ENCODE measurements around the gene TRAF3IP3. TPM values are rescaled to one million over a fixed set of nuclear protein-coding genes. Genes with fewer than 3 reads are reported as not detected.

The TRAF3IP3 gene
- total RNA-seq, 2 donors from 2014 or later: 2.8 to 3.1 TPM

GRCh38 chr1:209758400-209758799 is 2.5 kb downstream of the TRAF3IP3 start:
- intact Hi-C loops (cut with DNase I): no loop called here
- no peak for DNase-seq (ENCODE audit: low spot score)

GRCh38 chr1:209759829-209760359 is 4.0 kb downstream of the TRAF3IP3 start:
- DNase-seq (ENCODE audit: low spot score): no peak
- intact Hi-C loops (cut with DNase I): no loop called here

- DNase-seq (ENCODE audit: low spot score): no peak
- intact Hi-C loops (cut with DNase I): no loop called here
Measured at GRCh38 chr1:209761011-209761635, 5.3 kb downstream of the TRAF3IP3 start.

- intact Hi-C loops (cut with DNase I): no loop called here
- DNase-seq (ENCODE audit: low spot score): no peak
Measured at GRCh38 chr1:209766051-209766450, 10.2 kb downstream of the TRAF3IP3 start.

GRCh38 chr1:209767096-209767495 is 11.2 kb downstream of the TRAF3IP3 start:
- intact Hi-C loops (cut with DNase I): no loop called here
- no peak for DNase-seq (ENCODE audit: low spot score)

- no peak for DNase-seq (ENCODE audit: low spot score)
- intact Hi-C loops (cut with DNase I): no loop called here
Measured at GRCh38 chr1:209767706-209768105, 11.9 kb downstream of the TRAF3IP3 start.

GRCh38 chr1:209768354-209768774 is 12.5 kb downstream of the TRAF3IP3 start:
- intact Hi-C loops (cut with DNase I): no loop called here
- no peak for DNase-seq (ENCODE audit: low spot score)

GRCh38 chr1:209769171-209769904 is 13.5 kb downstream of the TRAF3IP3 start:
- intact Hi-C loops (cut with DNase I): no loop called here
- peak; percentile 90 for DNase-seq (ENCODE audit: low spot score)

GRCh38 chr1:209769971-209770370 is 14.1 kb downstream of the TRAF3IP3 start:
- DNase-seq (ENCODE audit: low spot score): no peak
- intact Hi-C loops (cut with DNase I): no loop called here

- intact Hi-C loops (cut with DNase I): no loop called here
- DNase-seq (ENCODE audit: low spot score): no peak
Measured at GRCh38 chr1:209770636-209771415, 15.0 kb downstream of the TRAF3IP3 start.

- intact Hi-C loops (cut with DNase I): no loop called here
- no peak for DNase-seq (ENCODE audit: low spot score)
Measured at GRCh38 chr1:209772126-209772525, 16.3 kb downstream of the TRAF3IP3 start.

GRCh38 chr1:209774592-209774991 is 18.7 kb downstream of the TRAF3IP3 start:
- intact Hi-C loops (cut with DNase I): no loop called here
- no peak for DNase-seq (ENCODE audit: low spot score)

- intact Hi-C loops (cut with DNase I): no loop called here
Measured at GRCh38 chr1:209775678-209776077, 19.8 kb downstream of the TRAF3IP3 start.

GRCh38 chr1:209777587-209777986 is 21.7 kb downstream of the TRAF3IP3 start:
- no peak for DNase-seq (ENCODE audit: low spot score)
- intact Hi-C loops (cut with DNase I): no loop called here

More at GRCh38 chr1:209775678-209776077, 19.8 kb downstream of the TRAF3IP3 start:
- no peak for DNase-seq (ENCODE audit: low spot score)

- DNase-seq (ENCODE audit: low spot score): no peak
- intact Hi-C loops (cut with DNase I): no loop called here
Measured at GRCh38 chr1:209778102-209778501, 22.2 kb downstream of the TRAF3IP3 start.

- intact Hi-C loops (cut with DNase I): no loop called here
Measured at GRCh38 chr1:209780268-209780667, 24.4 kb downstream of the TRAF3IP3 start.

GRCh38 chr1:209783386-209783785 is 27.5 kb downstream of the TRAF3IP3 start:
- no peak for DNase-seq (ENCODE audit: low spot score)
- intact Hi-C loops (cut with DNase I): no loop called here

More at GRCh38 chr1:209780268-209780667, 24.4 kb downstream of the TRAF3IP3 start:
- no peak for DNase-seq (ENCODE audit: low spot score)

- intact Hi-C loops (cut with DNase I): loop anchor here in 1 of 2 donors (5.0 kb wide), 1 partner anchor 1833 kb away; no protein-coding TSS in a partner anchor
- DNase-seq (ENCODE audit: low spot score): peak; percentile 100
Measured at GRCh38 chr1:209784265-209785169, 28.7 kb downstream of the TRAF3IP3 start, which contains the start of gene C1orf74. C1orf74 (minus strand) TSS chr1:209784559; CDS start chr1:209783634, 925 bp downstream.

GRCh38 chr1:209785592-209785991 is 29.7 kb downstream of the TRAF3IP3 start:
- intact Hi-C loops (cut with DNase I): loop anchor here in 1 of 2 donors (5.0 kb wide), 1 partner anchor 1832 kb away; no protein-coding TSS in a partner anchor
- DNase-seq (ENCODE audit: low spot score): no peak

Measured in posterior vena cava (tissue), 2 donors.